ENCODE measurements around the gene NCAM1. TPM values are rescaled to one million over a fixed set of nuclear protein-coding genes. Genes with fewer than 3 reads are reported as not detected.

NCAM1 gene
- total and polyA plus RNA-seq, 12 donors: 38.7 to 181 (median 111) TPM

- intact Hi-C loops (cut with DNase I): loop anchor here in 1 of 2 donors (10.0 kb wide), 1 partner anchor 218 kb away; no protein-coding TSS in a partner anchor
- Histone ChIP-seq H3K27ac (no peak overlapping the region), H3K4me3 (no peak overlapping the region), H3K27me3 (no peaks in the 10 kb centered on the region), H3K4me1 (replicated peaks in 1 of 2) (peaks cover 0 to 5% of the 10 kb centered on the region in 2 donors), H3K36me3 (replicated peaks in 1 of 2) (peaks cover 0 to 7% of the 10 kb centered on the region in 2 donors), H3K9me3 (replicated peaks in 1 of 3) (no peaks in the 10 kb centered on the region)
- DNase-seq: no peak
- TF ChIP-seq, protein P1, sequence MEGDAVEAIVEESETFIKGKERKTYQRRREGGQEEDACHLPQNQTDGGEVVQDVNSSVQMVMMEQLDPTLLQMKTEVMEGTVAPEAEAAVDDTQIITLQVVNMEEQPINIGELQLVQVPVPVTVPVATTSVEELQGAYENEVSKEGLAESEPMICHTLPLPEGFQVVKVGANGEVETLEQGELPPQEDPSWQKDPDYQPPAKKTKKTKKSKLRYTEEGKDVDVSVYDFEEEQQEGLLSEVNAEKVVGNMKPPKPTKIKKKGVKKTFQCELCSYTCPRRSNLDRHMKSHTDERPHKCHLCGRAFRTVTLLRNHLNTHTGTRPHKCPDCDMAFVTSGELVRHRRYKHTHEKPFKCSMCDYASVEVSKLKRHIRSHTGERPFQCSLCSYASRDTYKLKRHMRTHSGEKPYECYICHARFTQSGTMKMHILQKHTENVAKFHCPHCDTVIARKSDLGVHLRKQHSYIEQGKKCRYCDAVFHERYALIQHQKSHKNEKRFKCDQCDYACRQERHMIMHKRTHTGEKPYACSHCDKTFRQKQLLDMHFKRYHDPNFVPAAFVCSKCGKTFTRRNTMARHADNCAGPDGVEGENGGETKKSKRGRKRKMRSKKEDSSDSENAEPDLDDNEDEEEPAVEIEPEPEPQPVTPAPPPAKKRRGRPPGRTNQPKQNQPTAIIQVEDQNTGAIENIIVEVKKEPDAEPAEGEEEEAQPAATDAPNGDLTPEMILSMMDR (IDR thresholded peaks at IDR 0.05): no peak
- no peak for TF ChIP-seq POLR2A (IDR thresholded peaks at IDR 0.05)
- 36 to 51% (median 39%) methylated on average over 2 of the region's 2 CpGs for WGBS, 4 donors
Observed at GRCh38 chr11:113262594-113262993, 301.4 kb downstream of the NCAM1 start.

DNA sequence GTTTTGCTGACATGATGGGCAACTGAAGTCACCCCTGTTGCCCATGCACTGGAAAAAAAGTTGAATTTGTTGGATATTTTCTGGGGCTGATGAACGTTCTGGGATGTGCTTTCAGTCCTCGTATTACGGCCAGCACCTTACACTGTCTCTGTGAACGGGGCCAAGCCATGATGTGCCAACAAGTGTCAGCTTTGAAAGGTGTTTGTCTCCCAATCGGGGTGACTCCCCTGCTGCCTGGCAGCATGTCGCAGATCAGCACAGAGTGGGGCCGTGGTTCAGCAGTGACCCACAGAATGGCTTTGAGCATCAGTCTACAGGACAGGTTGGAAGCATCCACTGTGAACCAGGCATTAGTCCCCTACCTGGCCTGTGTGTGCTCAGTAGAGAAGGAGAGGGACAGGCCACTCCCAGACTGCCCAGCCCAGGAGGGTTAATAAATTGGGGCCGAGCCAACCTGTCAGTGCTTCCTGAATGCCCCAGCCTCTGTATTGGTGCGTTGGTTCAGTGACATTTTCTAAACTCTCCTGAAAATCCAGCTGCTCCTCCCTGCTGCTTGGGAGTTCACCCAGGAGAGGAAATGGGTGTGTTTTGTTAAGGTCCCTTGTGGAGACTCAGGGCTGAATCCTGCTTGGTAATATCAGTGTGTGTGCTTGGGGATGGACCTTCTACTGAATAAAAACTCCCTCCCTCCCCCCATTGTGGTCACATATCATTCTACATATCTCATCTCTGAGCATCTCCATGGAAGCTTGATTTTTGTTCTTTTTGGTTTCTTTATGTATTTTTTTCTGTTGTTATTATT lies 302.4 kb downstream of the NCAM1 start:
- no peak for TF ChIP-seq POLR2A (IDR thresholded peaks at IDR 0.05)
- TF ChIP-seq, protein P1 (IDR thresholded peaks at IDR 0.05): no peak
- intact Hi-C loops (cut with DNase I): loop anchor here in 1 of 2 donors (10.0 kb wide), 1 partner anchor 219 kb away; no protein-coding TSS in a partner anchor
- 85 to 92% (median 85%) methylated on average over 7 to 9 of the region's 9 CpGs for WGBS, 4 donors

GRCh38 chr11:113265362-113265761 lies 304.1 kb downstream of the NCAM1 start:
- Histone ChIP-seq H3K36me3 (replicated peaks in 1 of 2) (peaks cover 0 to 7% of the 10 kb centered on the region in 2 donors), H3K9me3 (replicated peaks in 1 of 3) (no peaks in the 10 kb centered on the region), H3K27me3 (no peaks in the 10 kb centered on the region), H3K4me1 (replicated peaks in 1 of 2) (peaks cover 0 to 5% of the 10 kb centered on the region in 2 donors), H3K4me3 (no peak overlapping the region), H3K27ac (no peak overlapping the region)
- DNase-seq: no peak
- intact Hi-C loops (cut with DNase I): loop anchor here in 1 of 2 donors (10.0 kb wide), 1 partner anchor 221 kb away; no protein-coding TSS in a partner anchor
- WGBS, 4 donors: 72 to 94% (median 79%) methylated on average over 2 of the region's 2 CpGs
- no peak for TF ChIP-seq POLR2A (IDR thresholded peaks at IDR 0.05)
- TF ChIP-seq, protein P1 (IDR thresholded peaks at IDR 0.05): no peak

More for the DNA sequence above, 302.4 kb downstream of the NCAM1 start:
- Histone ChIP-seq H3K27ac (no peak overlapping the region), H3K9me3 (replicated peaks in 1 of 3) (no peaks in the 10 kb centered on the region), H3K4me1 (replicated peaks in 1 of 2) (peaks cover 0 to 5% of the 10 kb centered on the region in 2 donors), H3K4me3 (no peak overlapping the region), H3K27me3 (no peaks in the 10 kb centered on the region), H3K36me3 (replicated peaks in 1 of 2) (peaks cover 0 to 7% of the 10 kb centered on the region in 2 donors)
- no peak for DNase-seq

- intact Hi-C loops (cut with DNase I): loop anchor here in 1 of 2 donors (10.0 kb wide), 1 partner anchor 223 kb away; no protein-coding TSS in a partner anchor
- Histone ChIP-seq H3K36me3 (replicated peaks in 1 of 2) (peaks cover 0 to 5% of the 10 kb centered on the region in 2 donors), H3K27ac (no peak overlapping the region), H3K27me3 (no peaks in the 10 kb centered on the region), H3K4me1 (replicated peaks in 1 of 2) (peaks cover 0 to 1% of the 10 kb centered on the region in 2 donors), H3K4me3 (no peak overlapping the region), H3K9me3 (replicated peaks in 1 of 3) (no peaks in the 10 kb centered on the region)
- 83 to 95% (median 88%) methylated on average over 7 of the region's 7 CpGs for WGBS, 4 donors
- no peak for DNase-seq
- TF ChIP-seq, protein P1 (IDR thresholded peaks at IDR 0.05): no peak
- TF ChIP-seq POLR2A (IDR thresholded peaks at IDR 0.05): no peak
Observed at GRCh38 chr11:113267493-113267892, 306.3 kb downstream of the NCAM1 start.
